Stimulated activated CD8-positive, alpha-beta memory T cell treated with anti-CD3 and anti-CD28 coated beads, Interleukin-2, amount 100 ng/mL, for 48 hours (primary cell): Measurements from ENCODE around the gene ARHGAP28.

Source experiments
- DNase-seq, 2 donors: peaks; one replicate each; pipeline ENCODE4 v3.0.0-alpha.2; 2020; ENCODE audit warnings: low read depth in 2 of 2

The ARHGAP28 gene

DNA sequence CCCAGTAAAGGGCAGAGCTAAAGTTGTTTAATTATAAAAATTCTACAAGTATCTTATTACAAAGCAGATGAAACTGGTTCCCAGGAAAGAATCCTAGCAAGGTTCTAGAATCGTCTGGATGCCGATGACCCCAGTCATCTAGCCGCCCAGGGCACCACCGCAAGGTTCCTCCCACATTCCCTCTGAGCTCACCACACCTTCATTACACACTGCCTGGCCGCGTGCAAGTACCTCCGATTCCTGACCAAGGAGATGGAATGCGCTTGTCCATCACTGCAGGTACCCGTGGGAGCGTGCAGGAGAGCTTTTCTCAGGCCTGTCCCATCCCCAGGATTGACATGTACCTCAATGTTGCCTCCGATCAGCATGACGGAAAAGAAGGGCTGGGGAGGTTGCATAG is 229.6 kb downstream of the ARHGAP28 start:
- DNase-seq: no peak

DNA sequence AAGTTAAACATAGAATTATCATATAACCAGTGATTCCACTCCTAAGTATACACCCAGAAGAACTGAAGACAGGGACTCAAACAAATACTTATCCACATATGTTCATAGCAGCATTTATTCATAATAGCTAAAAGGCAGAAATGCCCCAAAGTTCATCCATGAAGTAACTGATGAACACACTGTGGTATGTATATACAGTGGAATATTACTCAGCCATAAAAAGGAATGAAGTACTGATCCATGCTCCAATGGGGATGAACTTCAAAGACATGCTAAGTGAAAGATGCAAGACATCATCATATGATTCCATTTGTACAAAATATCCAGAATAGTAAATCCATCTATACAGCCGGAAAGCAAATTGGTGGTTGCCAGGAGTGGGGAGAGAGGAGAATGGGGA is 230.6 kb downstream of the ARHGAP28 start:
- no peak for DNase-seq

DNA sequence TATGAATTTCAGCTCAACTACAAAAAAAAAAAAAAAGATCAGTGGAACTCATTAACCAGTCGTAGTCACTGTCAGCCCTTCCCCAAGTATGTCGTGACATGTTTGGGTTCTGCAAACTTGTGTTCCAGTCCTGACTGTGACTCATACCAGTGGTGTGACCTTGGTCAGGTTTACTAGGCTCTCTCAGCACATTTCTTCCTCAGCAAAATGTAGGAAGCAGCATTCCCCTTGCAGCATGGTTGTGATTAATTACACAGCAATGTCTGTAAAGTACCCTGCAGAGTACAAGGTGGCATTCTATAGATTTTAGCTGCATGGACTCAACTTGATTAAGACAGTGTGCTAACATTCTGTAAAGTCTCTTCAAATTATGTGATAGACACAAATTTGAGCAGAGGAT is 231.1 kb downstream of the ARHGAP28 start:
- no peak for DNase-seq

DNA sequence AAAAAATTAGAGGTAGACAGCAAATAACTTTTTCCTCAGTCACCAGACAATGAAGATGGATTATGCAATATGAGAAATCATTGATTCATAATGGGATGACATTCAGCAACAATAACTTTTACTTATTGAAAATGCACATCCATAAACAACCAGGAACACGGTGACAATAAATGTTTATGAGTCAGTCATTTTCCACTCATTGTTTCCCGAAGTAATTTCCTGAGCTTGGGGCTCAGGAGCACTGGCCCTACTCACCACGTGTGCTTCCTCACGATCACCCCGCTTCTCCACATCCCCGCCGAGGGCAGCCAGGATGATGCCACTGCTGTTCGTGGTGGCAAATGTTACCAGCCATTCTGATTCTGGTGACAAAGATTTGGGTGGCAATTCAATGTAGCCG is 231.8 kb downstream of the ARHGAP28 start:
- DNase-seq: no peak

DNA sequence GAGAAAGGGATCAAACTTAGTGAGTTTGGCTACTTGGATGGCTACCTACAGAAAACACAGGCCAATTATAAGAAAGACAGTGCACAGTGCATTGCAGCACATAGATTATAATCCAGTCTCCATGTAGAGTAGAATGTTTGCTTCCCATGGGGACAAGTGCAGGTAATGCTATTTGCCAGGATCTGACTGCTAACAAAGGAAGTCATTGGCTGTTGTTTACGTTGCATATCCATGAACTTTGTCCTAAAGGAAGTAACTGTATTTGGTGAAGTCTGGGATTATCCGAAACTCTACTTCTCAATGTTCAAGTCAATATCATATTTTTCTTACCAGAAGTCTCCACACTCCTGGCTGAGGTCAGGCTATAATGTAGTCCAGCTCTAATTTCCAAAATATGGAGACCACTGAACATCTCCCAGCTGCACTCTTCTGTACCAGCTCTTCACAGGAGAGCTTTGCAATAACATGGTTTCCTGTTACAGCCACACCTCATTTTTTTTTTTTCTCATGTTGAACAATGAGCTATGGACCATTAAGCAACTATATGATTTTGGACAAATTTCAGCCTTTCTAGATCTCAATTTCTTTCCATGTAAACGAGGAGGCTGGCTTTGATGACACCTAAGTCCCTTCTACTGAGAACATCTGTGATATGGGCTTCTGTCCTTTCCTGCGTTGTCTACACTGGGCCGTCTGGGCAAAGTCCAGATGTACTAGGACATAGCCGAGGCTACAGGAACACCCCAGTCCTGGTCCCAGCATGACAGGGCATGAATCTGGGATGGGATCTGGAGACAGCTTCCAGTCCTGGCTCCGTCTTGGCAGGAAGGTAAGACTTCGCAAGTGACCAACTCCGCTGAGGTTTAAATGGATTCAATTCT is 233.3 kb downstream of the ARHGAP28 start:
- DNase-seq: no peak

DNA sequence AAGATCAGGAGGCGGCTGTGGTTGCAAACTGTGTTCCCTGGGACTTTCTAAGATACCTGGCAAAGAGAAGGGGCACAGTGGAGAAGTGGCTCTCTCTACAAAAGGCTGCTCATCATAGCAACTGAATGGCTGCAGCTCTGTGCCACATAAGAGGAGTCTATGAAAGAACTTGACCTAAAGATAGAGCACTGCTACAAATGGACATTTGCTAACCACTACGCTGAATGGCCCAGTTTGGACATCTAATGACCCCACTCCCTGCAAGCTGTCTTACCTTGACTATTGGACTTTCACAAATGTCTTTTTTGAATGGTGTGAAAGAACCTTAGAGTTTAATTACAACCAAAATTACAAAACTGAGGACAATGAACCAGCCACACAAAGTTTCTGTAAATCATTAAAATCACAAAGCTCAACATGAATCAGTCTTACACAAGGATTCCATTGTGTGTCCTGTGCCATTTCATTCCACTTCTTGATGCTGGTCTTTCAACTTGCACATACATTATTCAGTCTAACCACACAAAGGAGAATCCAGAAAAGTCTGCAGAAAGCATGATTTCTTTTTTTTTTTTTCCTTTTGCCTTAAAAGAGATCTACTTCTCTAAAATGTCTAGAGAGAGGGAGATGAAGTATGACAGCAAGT is 234.1 kb downstream of the ARHGAP28 start:
- DNase-seq: no peak
